HepG2 (cell line): ENCODE results near the gene TMEM129. TPM values are rescaled to one million over a fixed set of nuclear protein-coding genes. Genes with fewer than 3 reads are reported as not detected.

Source experiments
- AGO2 ChIP-seq: fragments of 200-400 bp; formaldehyde crosslinking; optimal IDR thresholded peaks from 2 replicates; pipeline ENCODE3; 2017; ENCODE audit warnings: mild to moderate bottlenecking, low read depth, low read length, moderate library complexity
- DBP ChIP-seq: sonication (generic); formaldehyde crosslinking; IDR thresholded peaks from 2 replicates; pipeline ENCODE4 v1.4.0; 2020; ENCODE audit warnings: missing genetic modification reagents; ENCODE audit errors: not compliant biosample characterization
- FOXP1 ChIP-seq, 2 experiments: fragments of 450-650 bp in 1 of 2; IDR thresholded peaks; 2 replicates each; pipeline ENCODE4 v1.6.1; 2017 to 2018; ENCODE audit warnings: antibody characterized with exemption in 1 of 2
- HNF4G ChIP-seq, 2 experiments: sonication (generic) in 1 of 2; formaldehyde crosslinking in 1 of 2; IDR thresholded peaks; 2 replicates each; pipeline versions ENCODE4 v1.4.0 to v1.6.1; 2011 to 2020; ENCODE audit warnings: borderline replicate concordance in 2 of 2, low read depth in 2 of 2, mild to moderate bottlenecking in 2 of 2, low read length in 1 of 2, missing genetic modification reagents in 1 of 2, moderate library complexity in 1 of 2
- IRF2 ChIP-seq: IDR thresholded peaks from 2 replicates; pipeline ENCODE4 v1.6.1; 2018; ENCODE audit warnings: missing genetic modification reagents, missing compliant biosample characterization
- KLF13 ChIP-seq: sonication (generic); formaldehyde crosslinking; IDR thresholded peaks from 2 replicates; pipeline ENCODE4 v1.4.0; 2020; ENCODE audit warnings: mild to moderate bottlenecking, missing genetic modification reagents
- KLF15 ChIP-seq: sonication (generic); formaldehyde crosslinking; IDR thresholded peaks from 2 replicates; pipeline ENCODE4 v1.8.1; 2023; ENCODE audit warnings: borderline replicate concordance, mild to moderate bottlenecking, inconsistent platforms, missing genetic modification reagents, mixed read lengths
- NR2F1 ChIP-seq, 2 experiments: fragments of 450-650 bp in 1 of 2; formaldehyde crosslinking in 1 of 2; IDR thresholded peaks; 2 replicates each; pipeline versions ENCODE4 v1.5.0 to v1.6.1; 2016 to 2020; ENCODE audit warnings: mild to moderate bottlenecking in 1 of 2, missing compliant biosample characterization in 1 of 2, missing genetic modification reagents in 1 of 2, moderate library complexity in 1 of 2
- PAWR ChIP-seq: sonication (generic); formaldehyde crosslinking; IDR thresholded peaks from 2 replicates; pipeline ENCODE4 v1.4.0; 2020; ENCODE audit warnings: missing genetic modification reagents, mild to moderate bottlenecking, borderline replicate concordance
- RAD51 ChIP-seq: fragments of 450-650 bp; IDR thresholded peaks from 2 replicates; pipeline ENCODE4 v1.6.1; 2016; ENCODE audit warnings: borderline replicate concordance
- RARA ChIP-seq: IDR thresholded peaks from 2 replicates; pipeline ENCODE4 v1.6.1; 2016; ENCODE audit warnings: missing genetic modification reagents, missing compliant biosample characterization
- RBFOX2 ChIP-seq: fragments of 200-400 bp; formaldehyde crosslinking; IDR thresholded peaks from 2 replicates; pipeline ENCODE4 v1.6.1; 2017; ENCODE audit warnings: low read depth, mild to moderate bottlenecking, low read length
- SIN3A ChIP-seq: IDR thresholded peaks from 2 replicates; pipeline ENCODE4 v1.6.1; 2011; ENCODE audit warnings: low read depth, mild to moderate bottlenecking, control low read depth, low read length, borderline replicate concordance
- ZBTB20 ChIP-seq: sonication (generic); formaldehyde crosslinking; IDR thresholded peaks from 2 replicates; pipeline ENCODE4 v1.8.1; 2023; ENCODE audit warnings: missing genetic modification reagents, low read depth, mild to moderate bottlenecking, borderline replicate concordance
- ZNF235 ChIP-seq: sonication (generic); formaldehyde crosslinking; IDR thresholded peaks from 2 replicates; pipeline ENCODE4 v1.8.1; 2023; ENCODE audit warnings: mild to moderate bottlenecking, missing genetic modification reagents, borderline replicate concordance
- ZNF329 ChIP-seq: sonication (generic); formaldehyde crosslinking; IDR thresholded peaks from 2 replicates; pipeline ENCODE4 v1.9.0; 2021; ENCODE audit warnings: low read depth, mild to moderate bottlenecking, missing genetic modification reagents
- ZNF44 ChIP-seq: sonication (generic); formaldehyde crosslinking; IDR thresholded peaks from 2 replicates; pipeline ENCODE4 v1.5.1; 2020; ENCODE audit warnings: mild to moderate bottlenecking, missing genetic modification reagents
- ZNF839 ChIP-seq: sonication (generic); formaldehyde crosslinking; IDR thresholded peaks from 2 replicates; pipeline ENCODE4 v1.4.0; 2020; ENCODE audit warnings: missing genetic modification reagents, mild to moderate bottlenecking, borderline replicate concordance
- polyA plus RNA-seq, 8 experiments: library from polyadenylated mRNA; depleted of rRNA in 3 of 8; stranded (reverse) in 7 of 8; unstranded in 1 of 8; fragments of >200 nt; fragmentation: Illumina TruSeq in 4 of 8; extraction: Trizol in 4 of 8; gene quantifications; 2 replicates each; pipeline versions ENCODE4 v1.2.1 to v1.2.3, GENCODE V29; 2011 to 2016; ENCODE audit warnings: low read depth in 4 of 8, missing spikeins in 1 of 8, mixed read lengths in 1 of 8; ENCODE audit not compliant: insufficient read depth in 1 of 8
- total RNA-seq, 5 experiments: library from RNA; depleted of rRNA; stranded (reverse); fragments of >200 nt; fragmentation: Illumina TruSeq; extraction: Trizol; gene quantifications; 2 replicates each; pipeline ENCODE4 v1.2.3, GENCODE V29; 2016; ENCODE audit warnings: low read depth in 1 of 5

Gene TMEM129
- total and polyA plus RNA-seq, 2 of the 13 experiments (the other 11 are each of a cell fraction or from before 2014, with no cell fraction given), result 19.0 to 25.8 TPM

- TF ChIP-seq SIN3A (no peak), FOXP1 (IDR thresholded peaks at IDR 0.05) (no peak), FOXP1 (CRISPR knock-in tag; IDR thresholded peaks at IDR 0.05) (no peak), HNF4G (IDR thresholded peaks at IDR 0.05; ENCODE audit: borderline replicate concordance, low read depth, low read length) (no peak), HNF4G (CRISPR knock-in tag; IDR thresholded peaks at IDR 0.05; ENCODE audit: borderline replicate concordance, low read depth) (no peak), KLF13 (no peak), ZNF235 (CRISPR knock-in tag) (no peak), IRF2 (CRISPR knock-in tag) (no peak), DBP (CRISPR knock-in tag) (no peak), AGO2 (peak; percentile 67), RARA (CRISPR knock-in tag) (no peak), PAWR (CRISPR knock-in tag) (no peak), ZBTB20 (CRISPR knock-in tag) (no peak), ZNF44 (CRISPR knock-in tag) (no peak), ZNF329 (CRISPR knock-in tag) (no peak), KLF15 (CRISPR knock-in tag) (no peak), NR2F1 (CRISPR knock-in tag; IDR thresholded peaks at IDR 0.05) (no peak), ZNF839 (CRISPR knock-in tag) (0 out of 2 replicates have a peak, but pooled peaks have one; percentile 17), RAD51 (no peak), RBFOX2 (peak; percentile 57; the same call in 1 of the 2 replicates)
Measured at GRCh38 chr4:1770245-1770644, 49.1 kb upstream of the TMEM129 start (continued).
